Suprapubic skin (tissue), 4 donors: ENCODE data around the gene TMX2. TPM values are rescaled to one million over a fixed set of nuclear protein-coding genes. Genes with fewer than 3 reads are reported as not detected.
A peak's percentile ranks its signal among the peaks of the same experiment; 100 is the strongest.

Source experiments
- DNase-seq, 2 donors: peaks; one replicate each; pipeline ENCODE4 v3.0.0-alpha.2; 2019; ENCODE audit warnings: low spot score in 2 of 2
- H3K27ac ChIP-seq: fragments of 200-600 bp; sonication (generic); one replicate; pipeline ENCODE4 v1.5.1; 2019
- H3K27me3 ChIP-seq: fragments of 200-600 bp; sonication (generic); one replicate; pipeline ENCODE4 v1.5.1; 2019
- H3K36me3 ChIP-seq: fragments of 200-600 bp; sonication (generic); one replicate; pipeline ENCODE4 v1.5.1; 2019
- H3K4me1 ChIP-seq: fragments of 200-600 bp; sonication (generic); one replicate; pipeline ENCODE4 v1.5.1; 2019
- H3K4me3 ChIP-seq: fragments of 200-600 bp; sonication (generic); one replicate; pipeline ENCODE4 v1.5.1; 2019; ENCODE audit warnings: mild to moderate bottlenecking
- H3K9me3 ChIP-seq: fragments of 200-600 bp; sonication (generic); one replicate; pipeline ENCODE4 v1.5.1; 2019
- EP300 ChIP-seq: sonication (generic); formaldehyde crosslinking; IDR thresholded peaks from one replicate; pipeline ENCODE4 v1.6.1; 2017; ENCODE audit warnings: antibody characterized with exemption
- POLR2A ChIP-seq, 2 donors: fragments of 450-650 bp; IDR thresholded peaks; one replicate each; pipeline ENCODE4 v1.6.1; 2017; ENCODE audit warnings: antibody characterized with exemption in 2 of 2, mild to moderate bottlenecking in 2 of 2, moderate library complexity in 2 of 2
- POLR2AphosphoS5 ChIP-seq, 3 donors: sonication (generic); formaldehyde crosslinking; IDR thresholded peaks; one replicate each; pipeline ENCODE4 v1.6.1; 2017; ENCODE audit warnings: antibody characterized with exemption in 3 of 3
- WGBS: methylation state at CpG from one replicate; pipeline ENCODE4 v1.1.5; 2018; 5-methylcytosine and 5-hydroxymethylcytosine counted together
- total RNA-seq, 4 donors: library from RNA; depleted of rRNA; stranded (reverse); fragments of >200 nt; gene quantifications; one replicate each; pipeline ENCODE4 v1.1.0, GENCODE V29; 2016
- TF ChIP-seq, protein P1 (sequence below), 2 donors: fragments of 200-600 bp in 1 of 2; fragments of 450-650 bp in 1 of 2; sonication (generic) in 1 of 2; IDR thresholded peaks; one replicate each; pipeline ENCODE4 v1.5.1; 2016 to 2019; ENCODE audit warnings: antibody characterized with exemption in 2 of 2, mild to moderate bottlenecking in 1 of 2, moderate library complexity in 1 of 2

Gene TMX2
- total RNA-seq, 4 donors from 2014 or later = 36.9 to 67.7 (median 55.0) TPM

GRCh38 chr11:57741132-57742086 is 29.0 kb downstream of the TMX2 start, which contains the start of gene SELENOH:
Gene SELENOH, plus strand, starts transcription at chr11:57741491. Its CDS starts 105 bp downstream, at chr11:57741596.
- TF ChIP-seq, protein P1, sequence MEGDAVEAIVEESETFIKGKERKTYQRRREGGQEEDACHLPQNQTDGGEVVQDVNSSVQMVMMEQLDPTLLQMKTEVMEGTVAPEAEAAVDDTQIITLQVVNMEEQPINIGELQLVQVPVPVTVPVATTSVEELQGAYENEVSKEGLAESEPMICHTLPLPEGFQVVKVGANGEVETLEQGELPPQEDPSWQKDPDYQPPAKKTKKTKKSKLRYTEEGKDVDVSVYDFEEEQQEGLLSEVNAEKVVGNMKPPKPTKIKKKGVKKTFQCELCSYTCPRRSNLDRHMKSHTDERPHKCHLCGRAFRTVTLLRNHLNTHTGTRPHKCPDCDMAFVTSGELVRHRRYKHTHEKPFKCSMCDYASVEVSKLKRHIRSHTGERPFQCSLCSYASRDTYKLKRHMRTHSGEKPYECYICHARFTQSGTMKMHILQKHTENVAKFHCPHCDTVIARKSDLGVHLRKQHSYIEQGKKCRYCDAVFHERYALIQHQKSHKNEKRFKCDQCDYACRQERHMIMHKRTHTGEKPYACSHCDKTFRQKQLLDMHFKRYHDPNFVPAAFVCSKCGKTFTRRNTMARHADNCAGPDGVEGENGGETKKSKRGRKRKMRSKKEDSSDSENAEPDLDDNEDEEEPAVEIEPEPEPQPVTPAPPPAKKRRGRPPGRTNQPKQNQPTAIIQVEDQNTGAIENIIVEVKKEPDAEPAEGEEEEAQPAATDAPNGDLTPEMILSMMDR (IDR thresholded peaks at IDR 0.05) = no peak
- TF ChIP-seq POLR2A (IDR thresholded peaks at IDR 0.05) (peak; percentile 11 to 84), EP300 (no peak), POLR2AphosphoS5 (IDR thresholded peaks at IDR 0.05) (peak in 2 of 3 donors; percentile 88 to 94)
- under 1% methylated on average over 69 of the region's 75 CpGs for WGBS
- DNase-seq = peak; percentile 98
- Histone ChIP-seq H3K36me3 (peaks cover 50% of the 10 kb centered on the region), H3K4me1 (peaks cover 21% of the 10 kb centered on the region), H3K27me3 (no peaks in the 10 kb centered on the region), H3K9me3 (no peaks in the 10 kb centered on the region), H3K27ac (peak within 1 kb of the TSS; percentile 95), H3K4me3 (peak within 1 kb of the TSS; percentile 81)

DNA sequence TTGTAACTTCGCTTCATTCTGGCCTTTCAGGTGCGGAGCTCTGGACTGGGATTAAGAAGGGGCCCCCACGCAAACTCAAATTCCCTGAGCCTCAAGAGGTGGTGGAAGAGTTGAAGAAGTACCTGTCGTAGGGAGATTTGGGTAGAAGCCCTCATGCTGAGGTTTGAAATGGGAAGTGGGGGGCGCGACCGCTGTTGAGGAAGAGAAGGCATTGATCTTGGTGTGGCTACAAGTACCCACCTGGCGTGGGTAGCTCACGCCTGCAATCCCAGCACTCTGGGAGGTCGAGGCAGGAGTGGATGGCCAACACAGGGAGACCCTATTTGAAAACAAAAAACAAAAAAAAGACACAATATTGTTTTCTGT is 29.7 kb downstream of the TMX2 start:
- H3K4me1 ChIP-seq = peaks cover 21% of the 10 kb centered on the region
- peak overlapping the region; percentile 81 for H3K4me3 ChIP-seq
- peaks cover 50% of the 10 kb centered on the region for H3K36me3 ChIP-seq
- no peaks in the 10 kb centered on the region for H3K9me3 ChIP-seq
- 3% methylated on average over 10 of the region's 10 CpGs for WGBS
- DNase-seq = no peak
- H3K27me3 ChIP-seq = no peaks in the 10 kb centered on the region
- no peak for TF ChIP-seq POLR2AphosphoS5 (IDR thresholded peaks at IDR 0.05)
- no peak for TF ChIP-seq POLR2A (IDR thresholded peaks at IDR 0.05)
- no peak for TF ChIP-seq EP300
- TF ChIP-seq, protein P1 (IDR thresholded peaks at IDR 0.05) = no peak
- peak overlapping the region; percentile 95 for H3K27ac ChIP-seq

GRCh38 chr11:57744357-57744756 is 32.0 kb downstream of the TMX2 start:
- Histone ChIP-seq H3K27ac (no peak overlapping the region), H3K9me3 (no peaks in the 10 kb centered on the region), H3K4me1 (peaks cover 21% of the 10 kb centered on the region), H3K27me3 (no peaks in the 10 kb centered on the region), H3K36me3 (peaks cover 35% of the 10 kb centered on the region), H3K4me3 (no peak overlapping the region)
- TF ChIP-seq POLR2AphosphoS5 (IDR thresholded peaks at IDR 0.05) (no peak), EP300 (no peak), POLR2A (IDR thresholded peaks at IDR 0.05) (no peak)
- TF ChIP-seq, protein P1 (IDR thresholded peaks at IDR 0.05) = no peak
- WGBS = 69% methylated on average over 1 of the region's 2 CpGs
- no peak for DNase-seq

DNA sequence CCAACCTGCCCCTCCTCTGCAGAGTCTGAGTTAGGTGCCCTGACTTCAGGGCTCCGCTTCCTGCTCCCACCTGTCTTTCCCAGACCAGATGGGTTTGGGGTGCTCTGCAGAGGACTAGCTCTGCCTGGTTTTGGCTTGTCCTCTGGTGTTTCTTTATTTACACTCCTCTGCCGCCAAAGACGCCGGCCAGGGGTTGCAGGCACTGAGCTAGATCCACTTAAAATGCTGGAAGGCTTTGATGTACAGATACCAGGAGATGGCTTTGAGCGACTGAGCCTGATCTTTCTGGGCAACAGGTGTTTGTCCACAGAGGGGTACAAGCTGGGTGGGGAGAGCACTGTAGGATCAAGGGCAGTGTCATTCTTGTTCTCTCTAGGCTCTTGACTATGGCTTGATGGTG is 32.8 kb downstream of the TMX2 start:
- Histone ChIP-seq H3K4me3 (no peak overlapping the region), H3K27me3 (no peaks in the 10 kb centered on the region), H3K27ac (no peak overlapping the region), H3K36me3 (peaks cover 33% of the 10 kb centered on the region), H3K9me3 (no peaks in the 10 kb centered on the region), H3K4me1 (peaks cover 21% of the 10 kb centered on the region)
- DNase-seq = no peak
- TF ChIP-seq POLR2AphosphoS5 (IDR thresholded peaks at IDR 0.05) = no peak
- TF ChIP-seq, protein P1 (IDR thresholded peaks at IDR 0.05) = no peak
- TF ChIP-seq POLR2A (IDR thresholded peaks at IDR 0.05) = no peak
- TF ChIP-seq EP300 = no peak
- 86% methylated on average over 5 of the region's 5 CpGs for WGBS

GRCh38 chr11:57746920-57747319 is 34.5 kb downstream of the TMX2 start:
- Histone ChIP-seq H3K4me3 (no peak overlapping the region), H3K36me3 (peaks cover 33% of the 10 kb centered on the region), H3K4me1 (peaks cover 20% of the 10 kb centered on the region), H3K27ac (no peak overlapping the region), H3K9me3 (no peaks in the 10 kb centered on the region), H3K27me3 (no peaks in the 10 kb centered on the region)
- WGBS = 85% methylated on average over 1 of the region's 1 CpG
- DNase-seq = no peak
- TF ChIP-seq POLR2A (IDR thresholded peaks at IDR 0.05) (no peak), EP300 (no peak), POLR2AphosphoS5 (IDR thresholded peaks at IDR 0.05) (no peak)
- TF ChIP-seq, protein P1 (IDR thresholded peaks at IDR 0.05) = no peak
